ENCODE results near the gene HIPK2. TPM values are rescaled to one million over a fixed set of nuclear protein-coding genes. Genes with fewer than 3 reads are reported as not detected.

Gene HIPK2
- total RNA-seq, 4 donors from 2014 or later: 13.6 to 21.8 (median 18.2) TPM

DNA sequence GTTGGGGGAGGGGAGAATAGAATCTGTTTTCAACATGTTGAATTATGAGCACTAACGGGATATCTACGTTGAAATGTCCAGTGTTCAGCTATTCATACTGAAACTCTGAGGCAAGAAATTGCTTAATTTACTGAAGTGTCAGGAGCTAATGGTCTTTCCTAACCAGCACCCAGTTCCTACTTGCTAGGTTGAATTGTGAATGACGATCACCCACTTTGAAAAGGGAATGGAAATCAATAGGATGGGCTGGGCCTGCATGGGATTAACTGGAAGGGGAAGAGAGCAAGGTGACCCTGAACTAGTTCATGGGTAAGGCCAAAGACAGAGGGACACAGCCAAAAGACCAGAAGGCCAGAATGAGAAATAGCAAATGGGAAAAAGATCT, 51.3 kb downstream of the HIPK2 start:
- TF ChIP-seq POLR2A (IDR thresholded peaks at IDR 0.05): no peak
- TF ChIP-seq CTCF (IDR thresholded peaks at IDR 0.05): no peak
- no peak for TF ChIP-seq POLR2AphosphoS5 (IDR thresholded peaks at IDR 0.05)
- no peak for TF ChIP-seq EP300 (IDR thresholded peaks at IDR 0.05)
- no peak overlapping the region for H3K27ac ChIP-seq
- H3K4me1 ChIP-seq: peaks cover 25% of the 10 kb centered on the region
- no peak for DNase-seq (ENCODE audit: low spot score in 2 of 2)
- no peak overlapping the region for H3K4me3 ChIP-seq
- no peaks in the 10 kb centered on the region for H3K27me3 ChIP-seq
- 93% methylated on average over 3 of the region's 3 CpGs for WGBS
- no peaks in the 10 kb centered on the region for H3K9me3 ChIP-seq
- H3K36me3 ChIP-seq: no peaks in the 10 kb centered on the region

DNA sequence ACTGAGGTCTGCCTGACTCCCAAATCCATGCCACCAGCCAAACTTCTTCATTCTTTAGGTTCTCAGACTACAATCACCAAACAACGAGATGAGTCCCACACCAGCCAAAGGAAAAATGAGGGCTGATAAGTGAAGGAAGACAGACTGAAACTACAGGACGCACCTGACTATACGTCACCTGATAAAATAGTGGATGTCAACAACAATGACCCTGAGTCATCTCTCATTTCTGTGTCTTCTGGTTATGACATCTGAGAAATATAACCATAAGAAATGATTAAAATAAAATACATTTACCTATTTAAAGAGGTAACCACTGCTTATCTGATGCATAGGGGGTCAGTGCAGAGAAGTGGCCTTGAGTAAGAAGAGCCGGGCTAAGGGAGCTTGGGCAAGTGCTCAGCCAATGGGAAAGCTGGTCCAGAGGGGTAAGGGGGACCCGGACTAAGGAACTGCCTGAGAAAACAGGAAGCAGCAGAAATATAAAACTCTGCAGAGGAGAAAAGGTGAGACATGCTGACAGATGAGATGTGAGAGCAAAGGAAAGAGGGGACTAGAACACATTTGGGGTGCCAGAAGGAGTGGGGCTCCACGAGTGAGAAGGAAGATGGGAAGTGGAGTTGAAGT, 51.8 kb downstream of the HIPK2 start:
- Histone ChIP-seq H3K4me3 (no peak overlapping the region), H3K4me1 (peaks cover 24% of the 10 kb centered on the region), H3K27me3 (no peaks in the 10 kb centered on the region), H3K36me3 (no peaks in the 10 kb centered on the region), H3K27ac (no peak overlapping the region), H3K9me3 (no peaks in the 10 kb centered on the region)
- WGBS: 88% methylated on average over 6 of the region's 6 CpGs
- DNase-seq (ENCODE audit: low spot score in 2 of 2): no peak
- TF ChIP-seq POLR2AphosphoS5 (IDR thresholded peaks at IDR 0.05) (no peak), EP300 (IDR thresholded peaks at IDR 0.05) (no peak), POLR2A (IDR thresholded peaks at IDR 0.05) (no peak), CTCF (IDR thresholded peaks at IDR 0.05) (no peak)

- Histone ChIP-seq H3K27ac (no peak overlapping the region), H3K27me3 (no peaks in the 10 kb centered on the region), H3K4me3 (no peak overlapping the region), H3K9me3 (no peaks in the 10 kb centered on the region), H3K36me3 (no peaks in the 10 kb centered on the region), H3K4me1 (peaks cover 18% of the 10 kb centered on the region)
- no peak for TF ChIP-seq POLR2AphosphoS5 (IDR thresholded peaks at IDR 0.05)
- TF ChIP-seq EP300 (IDR thresholded peaks at IDR 0.05): no peak
- no peak for TF ChIP-seq CTCF (IDR thresholded peaks at IDR 0.05)
- no peak for TF ChIP-seq POLR2A (IDR thresholded peaks at IDR 0.05)
- DNase-seq (ENCODE audit: low spot score in 2 of 2): no peak
- 70% methylated on average over 6 of the region's 6 CpGs for WGBS
Measured at GRCh38 chr7:139725077-139725476, 52.7 kb downstream of the HIPK2 start.

DNA sequence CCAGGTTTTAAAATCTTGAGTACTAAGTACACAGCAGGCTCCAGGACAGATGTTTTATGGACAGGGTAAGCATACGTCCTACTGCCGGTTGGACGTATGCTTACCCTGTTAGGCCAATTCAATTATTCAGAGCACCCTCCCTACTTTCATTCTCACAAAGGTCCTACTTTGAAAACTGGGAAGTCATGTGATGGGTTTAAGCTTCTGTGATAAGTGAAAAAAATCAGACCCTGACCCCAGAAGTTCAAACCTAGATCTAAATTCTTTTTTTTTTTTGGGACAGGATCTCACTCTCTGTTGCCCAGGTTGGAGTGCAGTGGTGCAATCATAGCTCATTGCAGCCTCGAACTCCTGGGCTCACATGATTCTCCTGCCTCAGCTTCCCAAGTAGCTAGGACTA, 55.2 kb downstream of the HIPK2 start:
- no peak overlapping the region for H3K4me3 ChIP-seq
- no peaks in the 10 kb centered on the region for H3K36me3 ChIP-seq
- H3K27me3 ChIP-seq: no peaks in the 10 kb centered on the region
- H3K27ac ChIP-seq: no peak overlapping the region
- 97% methylated on average over 4 of the region's 4 CpGs for WGBS
- peaks cover 17% of the 10 kb centered on the region for H3K4me1 ChIP-seq
- H3K9me3 ChIP-seq: no peaks in the 10 kb centered on the region
- no peak for TF ChIP-seq CTCF (IDR thresholded peaks at IDR 0.05)
- no peak for TF ChIP-seq POLR2AphosphoS5 (IDR thresholded peaks at IDR 0.05)
- no peak for TF ChIP-seq POLR2A (IDR thresholded peaks at IDR 0.05)
- no peak for TF ChIP-seq EP300 (IDR thresholded peaks at IDR 0.05)
- DNase-seq (ENCODE audit: low spot score in 2 of 2): no peak

GRCh38 chr7:139721821-139722220, 56.0 kb downstream of the HIPK2 start:
- Histone ChIP-seq H3K4me1 (peaks cover 14% of the 10 kb centered on the region), H3K27ac (no peak overlapping the region), H3K36me3 (peaks cover 2% of the 10 kb centered on the region), H3K4me3 (no peak overlapping the region), H3K9me3 (no peaks in the 10 kb centered on the region), H3K27me3 (no peaks in the 10 kb centered on the region)
- TF ChIP-seq CTCF (IDR thresholded peaks at IDR 0.05) (no peak), POLR2A (IDR thresholded peaks at IDR 0.05) (no peak), POLR2AphosphoS5 (IDR thresholded peaks at IDR 0.05) (no peak), EP300 (IDR thresholded peaks at IDR 0.05) (no peak)
- WGBS: 91% methylated on average over 2 of the region's 2 CpGs
- no peak for DNase-seq (ENCODE audit: low spot score in 2 of 2)
